H1 (cell line): ENCODE data around the gene FGF6. TPM values are rescaled to one million over a fixed set of nuclear protein-coding genes. Genes with fewer than 3 reads are reported as not detected.

Experiments used
- CTCF ChIA-PET: fragments of 300-600 bp; sonication (Branson Sonifier 250); formaldehyde crosslinking; loops from one replicate; lab custom pipeline; 2021; ENCODE audit not compliant: partially characterized antibody; lab: Charles Lee
- POLR2A ChIA-PET: fragments of 300-600 bp; sonication (Branson Sonifier 250); formaldehyde crosslinking; loops from one replicate; lab custom pipeline; 2021; ENCODE audit warnings: inconsistent platforms; ENCODE audit not compliant: partially characterized antibody; lab: Charles Lee
- DNase-seq, 2 experiments: peaks; one replicate each; pipeline versions ENCODE4 v3.0.0 to v3.0.0-alpha.2; 2010 to 2022; ENCODE audit warnings: low spot score in 2 of 2, low read depth in 1 of 2, mixed read lengths in 1 of 2
- FAIRE-seq: peaks from 2 replicates; lab custom pipeline; 2011; peaks lifted over from hg19 to GRCh38; lab: Jason Lieb, UNC
- H2AFZ ChIP-seq: 2 replicates; pipeline ENCODE4 v1.8.1; 2012; ENCODE audit warnings: low read length, inconsistent platforms
- H2AK5ac ChIP-seq: 2 replicates; pipeline ENCODE4 v1.6.1; 2013; ENCODE audit warnings: low read depth, low read length
- H2BK120ac ChIP-seq: replicated peaks from 2 replicates; pipeline ENCODE3; 2013; ENCODE audit warnings: low read depth, low read length, inconsistent platforms
- H2BK12ac ChIP-seq: 2 replicates; pipeline ENCODE4 v1.6.1; 2013; ENCODE audit warnings: low read depth, low read length
- H2BK15ac ChIP-seq: 2 replicates; pipeline ENCODE4 v1.6.1; 2013; ENCODE audit warnings: low read length
- H2BK20ac ChIP-seq: 2 replicates; pipeline ENCODE4 v1.6.1; 2013; ENCODE audit warnings: low read length
- H2BK5ac ChIP-seq: 2 replicates; pipeline ENCODE4 v1.6.1; 2013; ENCODE audit warnings: low read depth, low read length
- H3K14ac ChIP-seq: 2 replicates; pipeline ENCODE4 v1.6.1; 2013; ENCODE audit warnings: inconsistent platforms; ENCODE audit not compliant: insufficient read length
- H3K18ac ChIP-seq: 2 replicates; pipeline ENCODE4 v1.6.1; 2013; ENCODE audit warnings: low read length; ENCODE audit errors: extremely low read depth
- H3K23ac ChIP-seq: 2 replicates; pipeline ENCODE4 v1.6.1; 2013; ENCODE audit warnings: inconsistent platforms; ENCODE audit not compliant: insufficient read length
- H3K23me2 ChIP-seq: 2 replicates; pipeline ENCODE4 v1.6.1; 2013; ENCODE audit warnings: low read depth, low read length
- H3K27ac ChIP-seq: 2 replicates; pipeline ENCODE4 v1.6.1; 2011; ENCODE audit warnings: low read depth, low read length, inconsistent platforms
- H3K27me3 ChIP-seq, 4 experiments: replicated peaks in 1 of 4; 1 replicate in 1 of 4; 2 replicates in 3 of 4; pipeline versions ENCODE4 v1.6.1 to v1.8.1; 2011 to 2013; ENCODE audit warnings: low read length in 3 of 4, mild to moderate bottlenecking in 3 of 4, inconsistent platforms in 2 of 4, mixed read lengths in 2 of 4, moderate library complexity in 1 of 4; ENCODE audit not compliant: control insufficient read depth in 3 of 4, insufficient read depth in 3 of 4; ENCODE audit errors: extremely low read depth in 1 of 4
- H3K36me3 ChIP-seq, 4 experiments: 2 replicates each; pipeline versions ENCODE4 v1.6.1 to v1.8.1; 2011 to 2013; ENCODE audit warnings: mild to moderate bottlenecking in 4 of 4, low read length in 3 of 4, moderate library complexity in 2 of 4, control low read depth in 1 of 4, inconsistent platforms in 1 of 4; ENCODE audit not compliant: insufficient read depth in 4 of 4, control insufficient read depth in 2 of 4
- H3K4ac ChIP-seq: replicated peaks from 2 replicates; pipeline ENCODE3; 2013; ENCODE audit warnings: low read length, low read depth, mixed read lengths, inconsistent platforms; ENCODE audit not compliant: insufficient read length
- H3K4me1 ChIP-seq, 4 experiments: replicated peaks in 1 of 4; 1 replicate in 1 of 4; 2 replicates in 3 of 4; pipeline versions ENCODE4 v1.6.1 to v1.8.1; 2011 to 2013; ENCODE audit warnings: low read length in 3 of 4, inconsistent platforms in 2 of 4, mixed read lengths in 1 of 4; ENCODE audit not compliant: insufficient read depth in 4 of 4, control insufficient read depth in 3 of 4
- H3K4me2 ChIP-seq, 2 experiments: 2 replicates each; pipeline versions ENCODE4 v1.6.1 to v1.8.1; 2011 to 2013; ENCODE audit warnings: low read depth in 2 of 2, low read length in 2 of 2, control low read depth in 1 of 2, inconsistent platforms in 1 of 2, mild to moderate bottlenecking in 1 of 2; ENCODE audit not compliant: insufficient read depth in 1 of 2
- H3K4me3 ChIP-seq, 4 experiments: fragments of 200-600, 300-600 bp in 1 of 4; sonication (generic), shearing (Covaris generic), sonication (Bioruptor Twin) in 1 of 4; 2 replicates each; pipeline versions ENCODE4 v1.5.1 to v1.8.1; 2011 to 2016; ENCODE audit warnings: low read length in 4 of 4, low read depth in 3 of 4, control low read depth in 2 of 4, inconsistent platforms in 2 of 4, mild to moderate bottlenecking in 2 of 4, mixed read lengths in 1 of 4, moderate library complexity in 1 of 4; ENCODE audit not compliant: insufficient read depth in 2 of 4; ENCODE audit errors: extremely low read depth in 1 of 4
- H3K56ac ChIP-seq: replicated peaks from 2 replicates; pipeline ENCODE3; 2013; ENCODE audit warnings: low read depth, mild to moderate bottlenecking, mixed read lengths, low read length, inconsistent platforms; ENCODE audit not compliant: insufficient read length
- H3K79me1 ChIP-seq: 2 replicates; pipeline ENCODE4 v1.6.1; 2013; ENCODE audit warnings: low read depth, low read length, control low read depth
- H3K79me2 ChIP-seq, 2 experiments: 2 replicates each; pipeline versions ENCODE4 v1.6.1 to v1.8.1; 2012 to 2013; ENCODE audit warnings: low read length in 2 of 2, mild to moderate bottlenecking in 2 of 2, inconsistent platforms in 1 of 2; ENCODE audit not compliant: insufficient read depth in 2 of 2, control insufficient read depth in 1 of 2
- H3K9ac ChIP-seq, 4 experiments: replicated peaks in 1 of 4; 1 replicate in 1 of 4; 2 replicates in 3 of 4; pipeline versions ENCODE4 v1.6.1 to v1.8.1; 2011 to 2013; ENCODE audit warnings: low read depth in 3 of 4, low read length in 3 of 4, control low read depth in 2 of 4, mild to moderate bottlenecking in 2 of 4, moderate library complexity in 2 of 4, inconsistent platforms in 1 of 4; ENCODE audit errors: extremely low read depth in 1 of 4
- H3K9me3 ChIP-seq, 2 experiments: 2 replicates each; pipeline versions ENCODE4 v1.6.1 to v1.8.1; 2012 to 2013; ENCODE audit warnings: mild to moderate bottlenecking in 2 of 2, moderate library complexity in 2 of 2, control low read depth in 1 of 2, inconsistent platforms in 1 of 2, low read depth in 1 of 2, low read length in 1 of 2, mixed read lengths in 1 of 2; ENCODE audit not compliant: insufficient read depth in 2 of 2
- H4K20me1 ChIP-seq, 2 experiments: replicated peaks in 1 of 2; 2 replicates each; pipeline versions ENCODE3 to v1.8.1; 2011 to 2013; ENCODE audit warnings: inconsistent platforms in 2 of 2, low read length in 2 of 2, mild to moderate bottlenecking in 1 of 2; ENCODE audit not compliant: insufficient read depth in 2 of 2, control insufficient read depth in 1 of 2
- H4K5ac ChIP-seq: 2 replicates; pipeline ENCODE4 v1.6.1; 2013; ENCODE audit warnings: low read length, low read depth, mixed read lengths, inconsistent platforms; ENCODE audit not compliant: insufficient read length
- H4K8ac ChIP-seq: 2 replicates; pipeline ENCODE4 v1.8.0; 2013; ENCODE audit warnings: mild to moderate bottlenecking, moderate library complexity, low read length, inconsistent platforms; ENCODE audit not compliant: insufficient read depth; ENCODE audit errors: extremely low read depth
- H4K91ac ChIP-seq: replicated peaks from 2 replicates; pipeline ENCODE3; 2013; ENCODE audit warnings: low read length, mixed read lengths, inconsistent platforms; ENCODE audit not compliant: insufficient read length
- BCL11A ChIP-seq, 2 experiments: IDR thresholded peaks; one replicate each; pipeline ENCODE4 v1.6.1; 2011; ENCODE audit warnings: low read depth in 2 of 2, low read length in 2 of 2, mild to moderate bottlenecking in 2 of 2
- CEBPB ChIP-seq: IDR thresholded peaks from 2 replicates; pipeline ENCODE4 v1.6.1; 2012; ENCODE audit warnings: low read depth, low read length
- NRF1 ChIP-seq: IDR thresholded peaks from 2 replicates; pipeline ENCODE4 v1.6.1; 2011; ENCODE audit warnings: mild to moderate bottlenecking, low read depth, low read length, improper control_type of control experiment
- PHF8 ChIP-seq: fragments of 200-600 bp; sonication (generic); conservative IDR thresholded peaks from 2 replicates; pipeline ENCODE4 v1.7.1; 2012; ENCODE audit warnings: low read depth, mild to moderate bottlenecking, inconsistent platforms, low read length, moderate library complexity
- POLR2A ChIP-seq, 2 experiments: IDR thresholded peaks; 1 replicate in 1 of 2; 2 replicates in 1 of 2; pipeline ENCODE4 v1.6.1; 2011; ENCODE audit warnings: low read depth in 2 of 2, low read length in 2 of 2, mild to moderate bottlenecking in 2 of 2; ENCODE audit errors: control extremely low read depth in 1 of 2
- POU5F1 ChIP-seq: IDR thresholded peaks from 2 replicates; pipeline ENCODE4 v1.6.1; 2011; ENCODE audit warnings: low read depth, mild to moderate bottlenecking, low read length, moderate library complexity
- RAD21 ChIP-seq, 2 experiments: IDR thresholded peaks in 1 of 2; conservative IDR thresholded peaks in 1 of 2; 2 replicates each; pipeline ENCODE4 v1.6.1; 2011; ENCODE audit warnings: low read depth in 2 of 2, low read length in 2 of 2, improper control_type of control experiment in 1 of 2, inconsistent platforms in 1 of 2, mild to moderate bottlenecking in 1 of 2, moderate library complexity in 1 of 2
- SIN3A ChIP-seq, 2 experiments: IDR thresholded peaks in 1 of 2; conservative IDR thresholded peaks in 1 of 2; 2 replicates each; pipeline ENCODE4 v1.6.1; 2011 to 2012; ENCODE audit warnings: low read length in 2 of 2, improper control_type of control experiment in 1 of 2, low read depth in 1 of 2, mild to moderate bottlenecking in 1 of 2
- SIRT6 ChIP-seq: IDR thresholded peaks from one replicate; pipeline ENCODE4 v1.7.1; 2012; ENCODE audit warnings: low read length, inconsistent platforms
- SIX5 ChIP-seq: IDR thresholded peaks from 2 replicates; pipeline ENCODE4 v1.6.1; 2011; ENCODE audit warnings: mild to moderate bottlenecking, low read depth, low read length
- SUZ12 ChIP-seq: fragments of 200-600 bp; sonication (generic); IDR thresholded peaks from 2 replicates; pipeline ENCODE4 v1.6.1; 2012; ENCODE audit warnings: mild to moderate bottlenecking, inconsistent platforms, low read length, moderate library complexity, mixed read lengths
- USF2 ChIP-seq: IDR thresholded peaks from 2 replicates; pipeline ENCODE4 v1.6.1; 2011; ENCODE audit warnings: low read length, improper control_type of control experiment
- ZNF274 ChIP-seq: IDR thresholded peaks from 2 replicates; pipeline ENCODE4 v1.7.0; 2012; ENCODE audit warnings: low read length, borderline replicate concordance; ENCODE audit errors: extremely low read depth
- WGBS, 2 experiments: shearing (Covaris generic) in 1 of 2; methylation state at CpG; one replicate each; pipeline versions ENCODE4 v1.1.6 to v1.1.7; 2013 to 2015; ENCODE audit warnings: low lambda C conversion rate in 2 of 2, mixed read lengths in 2 of 2, inconsistent platforms in 1 of 2, low coverage in 1 of 2, missing lambda C conversion rate in 1 of 2; ENCODE audit not compliant: insufficient replicate concordance in 2 of 2, insufficient coverage in 1 of 2, insufficient read length in 1 of 2; ENCODE audit errors: extremely low coverage in 1 of 2, missing lambda C conversion rate in 1 of 2; 5-methylcytosine and 5-hydroxymethylcytosine counted together
- polyA plus RNA-seq, 7 experiments: library from polyadenylated mRNA; depleted of rRNA in 3 of 7; stranded (reverse) in 5 of 7; unstranded in 2 of 7; fragments of >200 nt in 5 of 7; fragments of 200-250 nt in 2 of 7; gene quantifications; 1 replicate in 5 of 7; 2 replicates in 1 of 7; 4 replicates in 1 of 7; pipeline versions ENCODE4 v1.2.1 to v1.2.3, GENCODE V29; 2011 to 2013; ENCODE audit warnings: missing spikeins in 2 of 7, mixed read lengths in 2 of 7
- total RNA-seq: library from RNA; stranded (reverse); fragmentation: NEBNext Ultra II Directional; extraction: Animal tissue kit (Norgen Biotek cat#: 25700); gene quantifications from 2 replicates; pipeline ENCODE4 v1.2.1, GENCODE V29; 2021

FGF6 gene
- total and polyA plus RNA-seq, 2 of the 8 experiments (the other 6 are each of a cell fraction or from before 2014, with no cell fraction given) = not detected

- no peak overlapping the region for H3K4me2 ChIP-seq
- H2BK15ac ChIP-seq = no peak overlapping the region
- H3K18ac ChIP-seq = no peak overlapping the region
- ChIA-PET POLR2A (no interaction called here), CTCF (interaction anchor here (1.6 kb wide), 1 partner anchor 11 kb away, joined by 3 read pairs; no protein-coding TSS in a partner anchor)
- no peak overlapping the region for H2AK5ac ChIP-seq
- H2BK120ac ChIP-seq = no peak overlapping the region
- no peak overlapping the region for H3K4me3 ChIP-seq
- WGBS, 2 experiments = 86% methylated on average over 15 of the region's 15 CpGs; no CpG with 5 or more reads in 1 of the 2 experiments
- H3K23ac ChIP-seq = no peak overlapping the region
- H3K4me1 ChIP-seq = no peaks in the 10 kb centered on the region
- H3K9ac ChIP-seq = no peak overlapping the region
- peaks cover 0 to 1% (median 0%) of the 10 kb centered on the region in 4 experiments; a peak in 1 of 7 replicates for H3K27me3 ChIP-seq
- H3K79me2 ChIP-seq = no peaks in the 10 kb centered on the region
- no peaks in the 10 kb centered on the region for H3K9me3 ChIP-seq
- DNase-seq = no peak
- H4K5ac ChIP-seq = no peak overlapping the region
- H4K20me1 ChIP-seq = no peaks in the 10 kb centered on the region
- no peak overlapping the region for H2BK5ac ChIP-seq
- H3K23me2 ChIP-seq = no peaks in the 10 kb centered on the region
- no peak overlapping the region for H4K91ac ChIP-seq
- H3K14ac ChIP-seq = no peak overlapping the region
- no peak overlapping the region for H2AFZ ChIP-seq
- FAIRE-seq = no peak
- H4K8ac ChIP-seq = peak overlapping the region; percentile 86; the same call in 1 of the 2 replicates
- H3K56ac ChIP-seq = no peak overlapping the region
- no peak overlapping the region for H2BK20ac ChIP-seq
- no peaks in the 10 kb centered on the region for H3K36me3 ChIP-seq
- H3K79me1 ChIP-seq = no peaks in the 10 kb centered on the region
- no peak overlapping the region for H3K27ac ChIP-seq
- no peak overlapping the region for H2BK12ac ChIP-seq
- no peak overlapping the region for H3K4ac ChIP-seq
- TF ChIP-seq SUZ12 (no peak), SIRT6 (no peak), NRF1 (no peak), SIN3A (conservative IDR thresholded peaks at IDR 0.05 in 1 of 2, IDR thresholded peaks at IDR 0.05 in 1 of 2; ENCODE audit: low read depth in 1 of 2, low read length in 2 of 2) (no peak), BCL11A (IDR thresholded peaks at IDR 0.05; ENCODE audit: low read depth in 2 of 2, low read length in 2 of 2) (no peak), POLR2A (IDR thresholded peaks at IDR 0.05; ENCODE audit: control extremely low read depth in 1 of 2, low read depth in 2 of 2, low read length in 2 of 2) (no peak), POU5F1 (no peak), SIX5 (no peak), RAD21 (IDR thresholded peaks at IDR 0.05 in 1 of 2, conservative IDR thresholded peaks at IDR 0.05 in 1 of 2; ENCODE audit: low read depth in 2 of 2, low read length in 2 of 2) (no peak), ZNF274 (no peak), USF2 (no peak), CEBPB (no peak), PHF8 (no peak)
Observed at GRCh38 chr12:4392223-4392742, 53.3 kb downstream of the FGF6 start.
